Breast epithelium (tissue), 3 donors: ENCODE results near the gene C19orf85.

Experiments used
- CTCF ChIP-seq, 3 donors: fragments of 450-650 bp; IDR thresholded peaks; one replicate each; pipeline ENCODE4 v1.5.1; 2016 to 2017; ENCODE audit warnings: antibody characterized with exemption in 3 of 3, mild to moderate bottlenecking in 3 of 3, moderate library complexity in 3 of 3
- POLR2A ChIP-seq: fragments of 450-650 bp; IDR thresholded peaks from one replicate; pipeline ENCODE4 v1.6.1; 2016; ENCODE audit warnings: antibody characterized with exemption, mild to moderate bottlenecking, moderate library complexity

- TF ChIP-seq POLR2A = no peak
- no peak for TF ChIP-seq CTCF (IDR thresholded peaks at IDR 0.05)
Measured at GRCh38 chr19:55489711-55490477, 25.3 kb upstream of the C19orf85 start.
